ENCODE data around the gene PRDX5. TPM values are rescaled to one million over a fixed set of nuclear protein-coding genes. Genes with fewer than 3 reads are reported as not detected.

The PRDX5 gene
- total RNA-seq, 1 experiment from 2014 or later: 274 TPM

- H3K4me1 Mint-ChIP-seq (ENCODE audit: insufficient read depth, unreplicated experiment): peaks cover 4% of the 10 kb centered on the region
Observed at GRCh38 chr11:64278576-64279190, 39.2 kb upstream of the PRDX5 start.

GRCh38 chr11:64281957-64282770 is 35.8 kb upstream of the PRDX5 start:
- Mint-ChIP-seq H3K27ac (ENCODE audit: low read depth, unreplicated experiment) (no peak overlapping the region), H3K9me3 (ENCODE audit: unreplicated experiment) (no peaks in the 10 kb centered on the region), H3K36me3 (ENCODE audit: insufficient read depth, unreplicated experiment) (peaks cover 54% of the 10 kb centered on the region), H3K4me1 (ENCODE audit: insufficient read depth, unreplicated experiment) (peaks cover 10% of the 10 kb centered on the region), H3K4me3 (ENCODE audit: unreplicated experiment) (no peak overlapping the region), H3K27me3 (ENCODE audit: insufficient read depth, unreplicated experiment) (no peaks in the 10 kb centered on the region)
- intact Hi-C loops (cut with micrococcal nuclease): no loop called here
- ChIA-PET CTCF (interaction anchor here (0.8 to 9.9 kb wide), 4 partner anchors 10 to 31 kb away, joined by 3 to 96 read pairs (median 8); partner anchors contain the start of genes CATSPERZ and PLCB3), POLR2A (interaction anchor here (0.6 to 8.2 kb wide), 7 partner anchors 12 to 249 kb away, joined by 3 to 125 read pairs (median 4); partner anchors contain the start of gene PRDX5)
- no peak for DNase-seq (ENCODE audit: unreplicated experiment)
- no TSS peak for BruUV-seq (replicated peaks)
- TF ChIP-seq, protein P1, sequence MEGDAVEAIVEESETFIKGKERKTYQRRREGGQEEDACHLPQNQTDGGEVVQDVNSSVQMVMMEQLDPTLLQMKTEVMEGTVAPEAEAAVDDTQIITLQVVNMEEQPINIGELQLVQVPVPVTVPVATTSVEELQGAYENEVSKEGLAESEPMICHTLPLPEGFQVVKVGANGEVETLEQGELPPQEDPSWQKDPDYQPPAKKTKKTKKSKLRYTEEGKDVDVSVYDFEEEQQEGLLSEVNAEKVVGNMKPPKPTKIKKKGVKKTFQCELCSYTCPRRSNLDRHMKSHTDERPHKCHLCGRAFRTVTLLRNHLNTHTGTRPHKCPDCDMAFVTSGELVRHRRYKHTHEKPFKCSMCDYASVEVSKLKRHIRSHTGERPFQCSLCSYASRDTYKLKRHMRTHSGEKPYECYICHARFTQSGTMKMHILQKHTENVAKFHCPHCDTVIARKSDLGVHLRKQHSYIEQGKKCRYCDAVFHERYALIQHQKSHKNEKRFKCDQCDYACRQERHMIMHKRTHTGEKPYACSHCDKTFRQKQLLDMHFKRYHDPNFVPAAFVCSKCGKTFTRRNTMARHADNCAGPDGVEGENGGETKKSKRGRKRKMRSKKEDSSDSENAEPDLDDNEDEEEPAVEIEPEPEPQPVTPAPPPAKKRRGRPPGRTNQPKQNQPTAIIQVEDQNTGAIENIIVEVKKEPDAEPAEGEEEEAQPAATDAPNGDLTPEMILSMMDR (IDR thresholded peaks at IDR 0.05; ENCODE audit: unreplicated experiment): no peak

More at GRCh38 chr11:64278576-64279190, 39.2 kb upstream of the PRDX5 start:
- ChIA-PET POLR2A (interaction anchor here (1.0 to 8.2 kb wide), 2 partner anchors 8 to 24 kb away, joined by 4 to 125 read pairs; no protein-coding TSS in a partner anchor), CTCF (interaction anchor here (1.3 to 4.5 kb wide), 3 partner anchors 24 to 77 kb away, joined by 3 to 37 read pairs (median 23); partner anchors contain the start of gene CATSPERZ)
- TF ChIP-seq, protein P1 (IDR thresholded peaks at IDR 0.05; ENCODE audit: unreplicated experiment): no peak
- Mint-ChIP-seq H3K27me3 (ENCODE audit: insufficient read depth, unreplicated experiment) (no peaks in the 10 kb centered on the region), H3K4me3 (ENCODE audit: unreplicated experiment) (no peak overlapping the region), H3K9me3 (ENCODE audit: unreplicated experiment) (no peaks in the 10 kb centered on the region), H3K36me3 (ENCODE audit: insufficient read depth, unreplicated experiment) (peaks cover 55% of the 10 kb centered on the region), H3K27ac (ENCODE audit: low read depth, unreplicated experiment) (no peak overlapping the region)
- no peak for DNase-seq (ENCODE audit: unreplicated experiment)
- intact Hi-C loops (cut with micrococcal nuclease): no loop called here
- no TSS peak for BruUV-seq (replicated peaks)

- POLR2A ChIA-PET: interaction anchor here (1.0 to 8.2 kb wide), 7 partner anchors 13 to 57 kb away, joined by 3 to 125 read pairs (median 10); partner anchors contain the start of genes ESRRA, NUDT22, PPP1R14B and PRDX5
- intact Hi-C loops (cut with micrococcal nuclease): no loop called here
- H3K4me1 Mint-ChIP-seq (ENCODE audit: insufficient read depth, unreplicated experiment): peaks cover 10% of the 10 kb centered on the region
- H3K36me3 Mint-ChIP-seq (ENCODE audit: insufficient read depth, unreplicated experiment): peaks cover 49% of the 10 kb centered on the region
- CTCF ChIA-PET: interaction anchor here (0.6 to 9.9 kb wide), 8 partner anchors 9 to 495 kb away, joined by 3 to 96 read pairs (median 6); partner anchors contain the start of genes CATSPERZ, PLCB3 and SF1
- H3K27me3 Mint-ChIP-seq (ENCODE audit: insufficient read depth, unreplicated experiment): no peaks in the 10 kb centered on the region
- H3K27ac Mint-ChIP-seq (ENCODE audit: low read depth, unreplicated experiment): peak overlapping the region; percentile 84
- no peak for DNase-seq (ENCODE audit: unreplicated experiment)
- peak overlapping the region; percentile 76 for H3K4me3 Mint-ChIP-seq (ENCODE audit: unreplicated experiment)
- H3K9me3 Mint-ChIP-seq (ENCODE audit: unreplicated experiment): no peaks in the 10 kb centered on the region
- TF ChIP-seq, protein P1 (IDR thresholded peaks at IDR 0.05; ENCODE audit: unreplicated experiment): no peak
- BruUV-seq (replicated peaks): no TSS peak
Observed at GRCh38 chr11:64283092-64283491, 34.8 kb upstream of the PRDX5 start.

Data from MCF 10A (cell line).